Left forelimb (tissue), 1 donor: ENCODE results near the gene RALB.
A peak's percentile ranks its signal among the peaks of the same experiment; 100 is the strongest.
"Not testable (repeated sequence)": the region's sequence is repeated elsewhere in the genome, so short reads cannot be mapped to it uniquely, and the experiment has no call there.

Experiments used
- DNase-seq: peaks from one replicate; pipeline ENCODE4 v3.0.0-alpha.2; 2018; ENCODE audit warnings: low spot score

RALB gene

GRCh38 chr2:120224735-120225548 is 27.7 kb upstream of the RALB start:
- DNase-seq = peak; percentile 47

- no peak for DNase-seq
Measured at GRCh38 chr2:120225549-120226065, 27.0 kb upstream of the RALB start.

GRCh38 chr2:120226316-120226715 is 26.3 kb upstream of the RALB start:
- no peak for DNase-seq

GRCh38 chr2:120227111-120227991 is 25.3 kb upstream of the RALB start:
- no peak for DNase-seq

- no peak for DNase-seq
Measured at GRCh38 chr2:120228503-120228902, 24.1 kb upstream of the RALB start.

- DNase-seq = no peak
Measured at GRCh38 chr2:120229341-120229740, 23.3 kb upstream of the RALB start.

GRCh38 chr2:120230515-120231471 is 21.9 kb upstream of the RALB start:
- DNase-seq = no peak

GRCh38 chr2:120231564-120231973 is 21.1 kb upstream of the RALB start:
- DNase-seq = no peak

- no peak for DNase-seq
Measured at GRCh38 chr2:120231974-120232635, 20.5 kb upstream of the RALB start.

- DNase-seq = no peak
Measured at GRCh38 chr2:120233292-120233691, 19.4 kb upstream of the RALB start.

GRCh38 chr2:120235158-120235557 is 17.5 kb upstream of the RALB start:
- not testable (repeated sequence) for DNase-seq

- DNase-seq = no peak
Measured at GRCh38 chr2:120235681-120236080, 17.0 kb upstream of the RALB start.

- DNase-seq = no peak
Measured at GRCh38 chr2:120236316-120236715, 16.3 kb upstream of the RALB start.

GRCh38 chr2:120236791-120237190 is 15.9 kb upstream of the RALB start:
- no peak for DNase-seq

GRCh38 chr2:120237491-120237902 is 15.2 kb upstream of the RALB start:
- DNase-seq = no peak

- no peak for DNase-seq
Measured at GRCh38 chr2:120238728-120239487, 13.7 kb upstream of the RALB start.

- no peak for DNase-seq
Measured at GRCh38 chr2:120239488-120240287, 13.0 kb upstream of the RALB start.

- DNase-seq = no peak
Measured at GRCh38 chr2:120240901-120241429, 11.7 kb upstream of the RALB start.

GRCh38 chr2:120241684-120242083 is 11.0 kb upstream of the RALB start:
- DNase-seq = no peak
